Neural cell (in vitro differentiated cells): Measurements from ENCODE around the gene STAT6.

Experiments used
- CTCF ChIP-seq: fragments of 450-650 bp; IDR thresholded peaks from 2 replicates; pipeline ENCODE4 v1.5.1; 2014; ENCODE audit warnings: antibody characterized with exemption, mild to moderate bottlenecking, moderate library complexity; ENCODE audit not compliant: poor library complexity, severe bottlenecking
- EP300 ChIP-seq: fragments of 450-650 bp; conservative IDR thresholded peaks from 2 replicates; pipeline ENCODE4 v1.6.1; 2014; ENCODE audit warnings: antibody characterized with exemption, mild to moderate bottlenecking, moderate library complexity; ENCODE audit not compliant: poor library complexity, severe bottlenecking
- EZH2 ChIP-seq: fragments of 200-600, 300-800 bp; shearing (Covaris generic), sonication (generic); IDR thresholded peaks from 2 replicates; pipeline ENCODE4 v1.6.1; 2014; ENCODE audit warnings: antibody characterized with exemption, low read length, borderline replicate concordance, mild to moderate bottlenecking; ENCODE audit not compliant: insufficient read depth, poor library complexity, severe bottlenecking
- MXI1 ChIP-seq: fragments of 450-650 bp; conservative IDR thresholded peaks from 2 replicates; pipeline ENCODE4 v1.6.1; 2014; ENCODE audit warnings: antibody characterized with exemption, mild to moderate bottlenecking; ENCODE audit not compliant: poor library complexity, severe bottlenecking
- POLR2AphosphoS5 ChIP-seq: IDR thresholded peaks from 2 replicates; pipeline ENCODE4 v1.6.1; 2012
- RAD21 ChIP-seq: fragments of 450-650 bp; conservative IDR thresholded peaks from 2 replicates; pipeline ENCODE4 v1.6.1; 2014; ENCODE audit warnings: antibody characterized with exemption, mild to moderate bottlenecking, moderate library complexity
- REST ChIP-seq: IDR thresholded peaks from 2 replicates; pipeline ENCODE4 v1.6.1; 2012; ENCODE audit warnings: borderline replicate concordance
- SMC3 ChIP-seq: fragments of 450-650 bp; conservative IDR thresholded peaks from 2 replicates; pipeline ENCODE4 v1.6.1; 2014; ENCODE audit warnings: antibody characterized with exemption, mild to moderate bottlenecking, moderate library complexity; ENCODE audit not compliant: poor library complexity
- TAF1 ChIP-seq: IDR thresholded peaks from 2 replicates; pipeline ENCODE4 v1.6.1; 2012; ENCODE audit warnings: low read depth

- TF ChIP-seq POLR2AphosphoS5, result no peak
- no peak for TF ChIP-seq CTCF
- no peak for TF ChIP-seq EZH2
- no peak for TF ChIP-seq EP300
- TF ChIP-seq MXI1, result no peak
- TF ChIP-seq SMC3, result no peak
- no peak for TF ChIP-seq RAD21
- no peak for TF ChIP-seq TAF1
- TF ChIP-seq REST, result no peak
Observed at GRCh38 chr12:57156701-57157403, 45.7 kb upstream of the STAT6 start.
